ENCODE measurements around the gene SF3B6. TPM values are rescaled to one million over a fixed set of nuclear protein-coding genes. Genes with fewer than 3 reads are reported as not detected.
"Not testable (repeated sequence)": the region's sequence is repeated elsewhere in the genome, so short reads cannot be mapped to it uniquely, and the experiment has no call there.

Gene SF3B6
- total RNA-seq, 1 experiment from 2014 or later = 141 TPM

DNA sequence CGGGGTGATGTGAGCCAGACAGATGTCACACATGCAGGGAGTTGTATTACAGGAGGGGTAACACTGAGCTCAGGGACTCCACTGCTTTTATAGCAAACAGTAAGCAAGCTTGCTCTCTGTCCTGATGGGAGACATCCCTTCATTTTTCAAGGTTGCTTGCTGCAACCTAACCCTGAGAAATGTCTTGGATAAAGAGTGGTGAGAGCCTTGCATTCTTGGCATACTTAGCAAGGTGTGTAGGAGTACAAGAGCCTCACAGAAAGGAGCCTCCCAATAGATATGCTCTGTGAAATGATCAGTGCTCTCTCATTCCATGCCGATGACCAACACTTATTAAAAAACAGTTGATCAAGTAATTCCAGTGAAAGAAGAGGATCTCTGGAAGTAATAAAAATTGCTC is 38.9 kb upstream of the SF3B6 start:
- H3K4me1 Mint-ChIP-seq (ENCODE audit: insufficient read depth, unreplicated experiment) = peaks cover 9% of the 10 kb centered on the region
- ChIA-PET POLR2A (interaction anchor here (1.1 to 1.2 kb wide), 2 partner anchors 9 kb away, joined by 3 read pairs; no protein-coding TSS in a partner anchor), CTCF (interaction anchor here (0.6 kb wide), 1 partner anchor 198 kb away, joined by 3 read pairs; no protein-coding TSS in a partner anchor)
- H3K27me3 Mint-ChIP-seq (ENCODE audit: insufficient read depth, unreplicated experiment) = no peaks in the 10 kb centered on the region
- H3K36me3 Mint-ChIP-seq (ENCODE audit: insufficient read depth, unreplicated experiment) = peaks cover 4% of the 10 kb centered on the region
- BruUV-seq (replicated peaks) = no TSS peak
- no peak overlapping the region for H3K27ac Mint-ChIP-seq (ENCODE audit: low read depth, unreplicated experiment)
- no peak for DNase-seq (ENCODE audit: unreplicated experiment)
- TF ChIP-seq, protein P1, sequence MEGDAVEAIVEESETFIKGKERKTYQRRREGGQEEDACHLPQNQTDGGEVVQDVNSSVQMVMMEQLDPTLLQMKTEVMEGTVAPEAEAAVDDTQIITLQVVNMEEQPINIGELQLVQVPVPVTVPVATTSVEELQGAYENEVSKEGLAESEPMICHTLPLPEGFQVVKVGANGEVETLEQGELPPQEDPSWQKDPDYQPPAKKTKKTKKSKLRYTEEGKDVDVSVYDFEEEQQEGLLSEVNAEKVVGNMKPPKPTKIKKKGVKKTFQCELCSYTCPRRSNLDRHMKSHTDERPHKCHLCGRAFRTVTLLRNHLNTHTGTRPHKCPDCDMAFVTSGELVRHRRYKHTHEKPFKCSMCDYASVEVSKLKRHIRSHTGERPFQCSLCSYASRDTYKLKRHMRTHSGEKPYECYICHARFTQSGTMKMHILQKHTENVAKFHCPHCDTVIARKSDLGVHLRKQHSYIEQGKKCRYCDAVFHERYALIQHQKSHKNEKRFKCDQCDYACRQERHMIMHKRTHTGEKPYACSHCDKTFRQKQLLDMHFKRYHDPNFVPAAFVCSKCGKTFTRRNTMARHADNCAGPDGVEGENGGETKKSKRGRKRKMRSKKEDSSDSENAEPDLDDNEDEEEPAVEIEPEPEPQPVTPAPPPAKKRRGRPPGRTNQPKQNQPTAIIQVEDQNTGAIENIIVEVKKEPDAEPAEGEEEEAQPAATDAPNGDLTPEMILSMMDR (IDR thresholded peaks at IDR 0.05; ENCODE audit: unreplicated experiment) = no peak
- no peak overlapping the region for H3K4me3 Mint-ChIP-seq (ENCODE audit: unreplicated experiment)
- H3K9me3 Mint-ChIP-seq (ENCODE audit: unreplicated experiment) = peaks cover 6% of the 10 kb centered on the region
- intact Hi-C loops (cut with micrococcal nuclease) = no loop called here

GRCh38 chr2:24111407-24111901 is 35.3 kb upstream of the SF3B6 start:
- BruUV-seq (replicated peaks) = no TSS peak
- ChIA-PET CTCF (interaction anchor here (0.8 to 1.0 kb wide), 2 partner anchors 72 to 131 kb away, joined by 3 read pairs; no protein-coding TSS in a partner anchor), POLR2A (interaction anchor here (1.4 to 2.6 kb wide), 2 partner anchors 8 to 11 kb away, joined by 7 to 15 read pairs; no protein-coding TSS in a partner anchor)
- TF ChIP-seq, protein P1 (IDR thresholded peaks at IDR 0.05; ENCODE audit: unreplicated experiment) = no peak
- Mint-ChIP-seq H3K4me3 (ENCODE audit: unreplicated experiment) (no peak overlapping the region), H3K27ac (ENCODE audit: low read depth, unreplicated experiment) (no peak overlapping the region), H3K27me3 (ENCODE audit: insufficient read depth, unreplicated experiment) (no peaks in the 10 kb centered on the region), H3K4me1 (ENCODE audit: insufficient read depth, unreplicated experiment) (peaks cover 21% of the 10 kb centered on the region), H3K36me3 (ENCODE audit: insufficient read depth, unreplicated experiment) (peaks cover 12% of the 10 kb centered on the region), H3K9me3 (ENCODE audit: unreplicated experiment) (peaks cover 22% of the 10 kb centered on the region)
- DNase-seq (ENCODE audit: unreplicated experiment) = no peak
- intact Hi-C loops (cut with micrococcal nuclease) = no loop called here

DNA sequence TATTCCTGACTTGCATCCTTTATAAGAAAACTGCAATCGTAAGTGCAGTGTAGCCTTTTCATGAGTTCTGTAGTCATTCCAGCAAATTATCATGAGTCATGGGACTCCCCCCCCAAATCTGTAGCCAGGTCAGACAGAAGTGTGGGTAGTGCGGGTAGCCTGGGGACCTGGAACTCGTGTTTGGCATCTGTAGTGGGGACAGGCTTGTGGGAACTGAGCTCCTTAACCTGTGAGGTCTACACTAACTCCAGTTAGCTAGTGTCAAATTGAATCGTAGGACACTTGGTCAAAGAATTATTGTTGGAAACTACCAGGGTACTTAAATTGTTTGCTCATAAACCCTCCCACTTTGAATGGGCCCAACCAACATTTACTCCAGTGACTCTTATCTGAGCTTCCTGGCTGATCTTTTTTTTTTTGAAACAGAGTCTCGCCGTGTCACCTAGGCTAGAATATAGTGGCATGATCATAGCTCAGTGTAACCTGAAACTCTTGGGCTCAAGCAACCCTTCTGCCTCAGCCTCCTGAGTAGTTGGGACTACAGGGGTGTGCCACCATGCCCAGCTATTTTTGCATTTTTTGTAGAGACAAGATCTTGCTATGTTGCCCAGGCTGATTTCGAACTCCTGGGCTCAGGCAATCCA is 34.7 kb upstream of the SF3B6 start:
- peak; percentile 28 for DNase-seq (ENCODE audit: unreplicated experiment)
- Mint-ChIP-seq H3K4me3 (ENCODE audit: unreplicated experiment) (no peak overlapping the region), H3K9me3 (ENCODE audit: unreplicated experiment) (peaks cover 22% of the 10 kb centered on the region), H3K27ac (ENCODE audit: low read depth, unreplicated experiment) (no peak overlapping the region), H3K36me3 (ENCODE audit: insufficient read depth, unreplicated experiment) (peaks cover 12% of the 10 kb centered on the region), H3K4me1 (ENCODE audit: insufficient read depth, unreplicated experiment) (peaks cover 24% of the 10 kb centered on the region), H3K27me3 (ENCODE audit: insufficient read depth, unreplicated experiment) (no peaks in the 10 kb centered on the region)
- no TSS peak for BruUV-seq (replicated peaks)
- TF ChIP-seq, protein P1 (IDR thresholded peaks at IDR 0.05; ENCODE audit: unreplicated experiment) = no peak
- CTCF ChIA-PET = interaction anchor here (0.9 kb wide), 1 partner anchor 26 kb away, joined by 4 read pairs; the partner anchor contains the start of gene TP53I3
- intact Hi-C loops (cut with micrococcal nuclease) = no loop called here
- POLR2A ChIA-PET = interaction anchor here (1.4 to 2.6 kb wide), 3 partner anchors 9 to 13 kb away, joined by 3 to 15 read pairs (median 7); partner anchors contain the start of gene FAM228B

DNA sequence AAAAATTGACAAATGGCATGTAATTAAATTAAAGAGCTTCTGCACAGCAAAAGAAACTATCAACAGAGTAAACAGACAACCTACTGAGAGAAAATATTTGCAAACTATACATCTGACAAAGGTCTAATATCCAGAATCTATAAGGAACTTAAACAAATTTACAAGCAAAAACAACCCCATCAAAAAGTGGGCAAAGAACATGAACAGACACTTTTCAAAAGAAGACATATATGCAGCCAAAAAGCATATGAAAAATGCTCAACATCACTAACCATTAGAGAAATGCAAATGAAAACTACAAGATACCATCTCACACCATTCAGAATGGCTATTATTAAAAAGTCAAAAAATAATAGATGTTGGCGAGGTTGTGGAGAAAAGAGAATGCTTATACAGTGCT is 33.3 kb upstream of the SF3B6 start:
- H3K4me3 Mint-ChIP-seq (ENCODE audit: unreplicated experiment); H3K27ac Mint-ChIP-seq (ENCODE audit: low read depth, unreplicated experiment); BruUV-seq (replicated peaks); CTCF ChIA-PET; H3K27me3 Mint-ChIP-seq (ENCODE audit: insufficient read depth, unreplicated experiment); DNase-seq (ENCODE audit: unreplicated experiment); intact Hi-C loops (cut with micrococcal nuclease): not testable (repeated sequence)
- H3K4me1 Mint-ChIP-seq (ENCODE audit: insufficient read depth, unreplicated experiment) = peaks cover 34% of the 10 kb centered on the region
- POLR2A ChIA-PET = interaction anchor here (0.7 to 1.6 kb wide), 2 partner anchors 14 to 62 kb away, joined by 3 read pairs; partner anchors contain the start of genes FAM228B and WDCP
- H3K9me3 Mint-ChIP-seq (ENCODE audit: unreplicated experiment) = peaks cover 22% of the 10 kb centered on the region
- peaks cover 12% of the 10 kb centered on the region for H3K36me3 Mint-ChIP-seq (ENCODE audit: insufficient read depth, unreplicated experiment)
